ENCODE results near the gene CFAP73.
"Not testable (repeated sequence)": the region's sequence is repeated elsewhere in the genome, so short reads cannot be mapped to it uniquely, and the experiment has no call there.

The CFAP73 gene

GRCh38 chr12:113120670-113121370, 28.7 kb upstream of the CFAP73 start:
- peak; percentile 19 for DNase-seq

GRCh38 chr12:113127791-113128199, 21.7 kb upstream of the CFAP73 start:
- peak; percentile 14 for DNase-seq

GRCh38 chr12:113128802-113129663, 20.5 kb upstream of the CFAP73 start:
- no peak for DNase-seq

GRCh38 chr12:113129664-113130456, 19.7 kb upstream of the CFAP73 start:
- no peak for DNase-seq

- peak; percentile 55 for DNase-seq
Measured at GRCh38 chr12:113130457-113131135, 18.9 kb upstream of the CFAP73 start.

- DNase-seq, result no peak
Measured at GRCh38 chr12:113131556-113131955, 18.0 kb upstream of the CFAP73 start.

GRCh38 chr12:113133036-113133435, 16.5 kb upstream of the CFAP73 start:
- no peak for DNase-seq

- no peak for DNase-seq
Measured at GRCh38 chr12:113133666-113134065, 15.9 kb upstream of the CFAP73 start.

GRCh38 chr12:113134071-113134470, 15.5 kb upstream of the CFAP73 start:
- DNase-seq, result no peak

- DNase-seq, result no peak
Measured at GRCh38 chr12:113134521-113134951, 15.0 kb upstream of the CFAP73 start.

GRCh38 chr12:113135178-113136127, 14.1 kb upstream of the CFAP73 start, which contains the start of gene RASAL1:
Gene RASAL1, minus strand, starts transcription at chr12:113135761. Its CDS starts 299 bp downstream, at chr12:113135462.
- peak; percentile 86 for DNase-seq

- no peak for DNase-seq
Measured at GRCh38 chr12:113136128-113136989, 13.2 kb upstream of the CFAP73 start.

GRCh38 chr12:113136990-113137511, 12.5 kb upstream of the CFAP73 start:
- DNase-seq, result no peak

GRCh38 chr12:113137861-113138783, 11.4 kb upstream of the CFAP73 start:
- no peak for DNase-seq

- DNase-seq, result no peak
Measured at GRCh38 chr12:113138826-113139225, 10.7 kb upstream of the CFAP73 start.

- DNase-seq, result no peak
Measured at GRCh38 chr12:113140706-113141105, 8.8 kb upstream of the CFAP73 start.

- DNase-seq, result not testable (repeated sequence)
Measured at GRCh38 chr12:113141716-113142115, 7.8 kb upstream of the CFAP73 start.

- no peak for DNase-seq
Measured at GRCh38 chr12:113142173-113142885, 7.2 kb upstream of the CFAP73 start.
